Activated T-helper 9 cell treated with anti-CD3 and anti-CD28 coated beads, Interleukin-2, amount 50 U/mL, for 16 hours (primary cell): ENCODE measurements around the gene SIK3.
"Not testable (repeated sequence)": the region's sequence is repeated elsewhere in the genome, so short reads cannot be mapped to it uniquely, and the experiment has no call there.

Experiments
- DNase-seq: peaks from one replicate; pipeline ENCODE4 v3.0.0-alpha.2; 2020; ENCODE audit warnings: low read depth

The SIK3 gene

GRCh38 chr11:117098269-117099232 lies at the start of gene SIK3:
TSS of gene SIK3 (minus strand) at chr11:117098428. CDS start at chr11:117098415, 13 bp downstream.
- DNase-seq, result peak; percentile 95

DNA sequence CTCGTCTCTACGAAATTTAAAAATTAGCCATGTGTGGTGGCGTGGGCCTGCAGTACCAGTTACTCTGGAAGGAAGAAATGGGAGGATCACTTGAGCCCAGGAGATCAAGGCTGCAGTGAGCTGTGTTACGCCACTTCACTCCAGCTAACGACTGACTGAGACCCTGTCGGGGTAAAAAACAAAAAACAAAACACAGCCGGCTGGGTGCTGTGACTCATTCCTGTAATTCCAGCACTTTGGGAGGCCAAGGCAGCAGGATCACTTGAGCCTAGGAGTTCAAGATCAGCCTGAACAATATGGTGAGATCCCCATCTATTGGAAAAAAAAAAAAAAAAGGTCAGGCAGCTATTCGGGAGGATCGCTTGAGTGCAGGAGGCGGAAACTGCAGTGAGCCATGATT lies 48.3 kb upstream of the SIK3 start:
- DNase-seq, result no peak

GRCh38 chr11:117145393-117145761 lies 47.1 kb upstream of the SIK3 start:
- no peak for DNase-seq

DNA sequence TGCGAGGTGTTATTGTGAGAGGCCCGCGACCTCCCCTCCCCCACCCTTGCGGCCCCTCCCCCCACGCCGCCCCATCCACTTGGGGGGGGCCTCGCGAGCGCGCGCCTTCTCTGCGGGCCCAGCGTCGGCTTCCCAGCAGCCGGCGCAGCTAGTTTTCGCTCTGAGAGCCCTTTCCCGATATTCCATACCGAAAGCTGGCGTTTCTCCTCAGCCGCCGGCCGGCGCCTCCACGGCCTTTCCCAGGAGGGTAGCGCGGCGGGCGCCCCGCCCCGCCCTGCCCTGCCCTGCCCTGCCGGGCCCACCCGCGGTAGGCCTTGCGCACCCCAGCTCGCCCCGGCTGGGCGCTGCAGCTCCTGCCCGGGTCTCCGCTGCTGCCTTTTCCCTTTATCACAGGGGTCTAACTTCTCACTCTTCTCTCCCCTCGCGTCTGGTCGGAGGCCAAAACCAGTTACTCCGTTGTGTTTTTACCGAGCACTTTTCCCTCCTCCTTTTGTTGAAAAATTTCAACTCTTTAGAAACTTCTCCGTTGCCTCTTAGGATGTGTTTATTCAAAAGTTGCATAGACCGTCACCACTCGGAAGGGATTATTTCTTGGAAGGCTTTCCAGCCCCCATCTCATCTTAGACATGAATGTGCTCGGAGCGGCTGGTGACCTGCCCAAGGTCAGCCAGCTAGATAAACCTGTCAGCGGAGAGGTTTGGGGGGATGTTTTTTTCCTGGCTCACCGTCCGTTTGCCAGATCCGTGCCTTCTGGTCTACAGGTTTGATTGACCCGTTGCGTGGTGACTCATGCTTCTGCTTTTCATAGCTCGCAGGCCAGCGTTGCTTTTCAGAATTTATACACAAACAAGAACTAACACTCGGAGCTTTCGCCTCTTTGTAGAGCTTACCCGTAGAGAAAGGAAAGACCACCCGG lies 46.5 kb upstream of the SIK3 start:
- DNase-seq, result no peak

- peak; percentile 93 for DNase-seq
Measured at GRCh38 chr11:117143871-117144476, 45.7 kb upstream of the SIK3 start, which contains the start of gene PAFAH1B2. TSS of gene PAFAH1B2 (plus strand) at chr11:117144287. CDS start at chr11:117152448, 8,161 bp downstream.

DNA sequence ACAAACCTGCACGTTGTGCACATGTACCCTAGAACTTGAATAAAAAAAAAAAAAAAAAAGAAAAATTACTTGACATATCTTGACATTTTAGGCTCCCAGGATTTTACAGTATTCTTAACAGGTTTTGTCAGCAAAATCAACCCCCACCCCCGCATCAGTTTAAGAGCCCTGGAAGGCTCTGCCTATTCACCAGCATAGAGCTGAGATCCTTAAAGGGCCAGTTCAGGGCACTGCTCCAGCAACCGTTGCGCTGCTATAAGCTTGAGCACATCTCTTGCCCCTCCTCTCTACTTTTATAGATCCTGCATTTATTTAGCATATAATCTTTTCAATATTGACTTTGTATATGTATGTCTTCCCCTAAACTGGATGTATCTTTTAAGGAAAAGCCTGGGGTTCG lies 45.2 kb upstream of the SIK3 start:
- DNase-seq, result no peak

DNA sequence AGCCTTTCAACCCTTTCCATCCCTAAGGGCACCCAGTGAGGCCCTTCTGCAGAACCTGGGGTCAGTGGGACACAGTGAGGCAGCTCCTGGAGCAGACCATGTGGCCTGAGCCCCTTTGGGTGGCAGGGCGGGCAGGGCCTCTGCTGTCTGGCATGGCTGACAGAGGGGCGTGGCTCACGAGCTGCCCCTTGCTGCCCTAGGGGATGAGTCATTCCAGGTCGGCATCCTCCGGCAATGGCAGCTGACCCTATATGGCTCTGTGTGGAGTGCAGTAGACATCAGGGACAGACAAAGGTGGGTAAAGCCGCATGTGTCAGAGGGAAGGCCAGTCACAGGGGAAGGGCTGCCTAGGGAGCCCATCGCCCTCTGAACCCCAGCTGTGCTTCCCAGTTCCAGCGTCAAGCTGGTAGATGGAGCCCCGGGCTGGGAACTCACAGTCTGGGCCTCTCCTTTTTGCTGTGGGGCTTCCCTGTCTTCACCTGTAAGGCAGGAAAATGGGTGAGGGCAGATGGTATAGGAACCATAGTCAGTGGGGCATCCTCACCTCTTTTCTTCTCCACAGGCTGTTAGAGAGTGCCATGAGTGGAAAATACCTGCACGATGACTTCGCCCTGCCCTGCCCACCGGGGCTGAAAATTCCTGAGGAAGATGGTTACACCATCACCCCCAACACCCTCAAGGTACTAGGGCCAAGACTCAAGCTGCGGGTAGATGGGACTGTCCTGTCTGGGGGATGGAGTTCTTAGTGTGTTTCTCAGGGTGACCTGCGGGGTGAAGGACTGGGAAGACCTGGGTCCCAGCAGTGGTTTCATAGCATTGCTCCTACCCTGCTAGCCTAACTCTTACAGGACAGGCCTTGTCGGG lies 39.2 kb upstream of the SIK3 start:
- not testable (repeated sequence) for DNase-seq

DNA sequence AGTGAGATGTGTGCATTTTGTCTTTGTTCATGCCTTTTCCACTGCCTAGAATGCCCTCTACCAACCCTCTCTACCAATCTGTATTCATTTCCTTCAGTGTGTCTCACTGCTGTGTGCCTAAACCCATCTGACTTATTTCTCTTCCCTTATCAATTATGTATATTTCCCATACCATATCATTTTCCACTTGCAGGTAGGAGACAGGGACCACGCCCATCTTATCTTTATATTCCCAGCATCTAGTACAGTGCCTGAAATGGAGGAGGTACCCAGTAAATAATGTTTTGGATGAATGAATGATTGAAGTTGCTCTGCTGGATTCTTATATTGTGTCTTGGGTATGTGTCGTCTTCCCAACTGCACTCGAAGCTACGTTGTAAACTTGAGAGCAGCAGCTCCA lies 36.8 kb upstream of the SIK3 start:
- DNase-seq, result not testable (repeated sequence)

GRCh38 chr11:117134431-117134830 lies 36.2 kb upstream of the SIK3 start:
- no peak for DNase-seq

GRCh38 chr11:117130879-117131278 lies 32.7 kb upstream of the SIK3 start:
- DNase-seq, result no peak

- not testable (repeated sequence) for DNase-seq
Measured at GRCh38 chr11:117130396-117130795, 32.2 kb upstream of the SIK3 start.

DNA sequence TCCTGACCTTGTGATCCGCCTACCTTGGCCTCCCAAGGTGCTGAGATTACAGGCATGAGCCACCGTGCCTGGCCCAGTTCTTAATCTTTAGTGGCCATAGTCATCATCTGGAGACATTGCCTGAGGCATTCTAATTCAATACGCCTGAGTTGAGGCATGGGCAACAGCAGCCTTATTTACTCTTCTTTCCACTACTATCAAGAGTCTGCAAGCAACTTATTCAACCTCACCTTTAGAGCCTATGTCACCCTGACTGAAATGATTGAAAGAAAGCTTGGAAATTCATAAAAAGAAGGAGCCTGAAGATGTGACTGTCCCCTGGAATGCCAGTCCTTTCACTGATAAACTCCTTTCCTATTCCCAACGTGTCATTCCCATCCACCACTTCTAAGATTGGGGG lies 30.1 kb upstream of the SIK3 start:
- DNase-seq, result no peak

- DNase-seq, result no peak
Measured at GRCh38 chr11:117127171-117127901, 29.1 kb upstream of the SIK3 start.

DNA sequence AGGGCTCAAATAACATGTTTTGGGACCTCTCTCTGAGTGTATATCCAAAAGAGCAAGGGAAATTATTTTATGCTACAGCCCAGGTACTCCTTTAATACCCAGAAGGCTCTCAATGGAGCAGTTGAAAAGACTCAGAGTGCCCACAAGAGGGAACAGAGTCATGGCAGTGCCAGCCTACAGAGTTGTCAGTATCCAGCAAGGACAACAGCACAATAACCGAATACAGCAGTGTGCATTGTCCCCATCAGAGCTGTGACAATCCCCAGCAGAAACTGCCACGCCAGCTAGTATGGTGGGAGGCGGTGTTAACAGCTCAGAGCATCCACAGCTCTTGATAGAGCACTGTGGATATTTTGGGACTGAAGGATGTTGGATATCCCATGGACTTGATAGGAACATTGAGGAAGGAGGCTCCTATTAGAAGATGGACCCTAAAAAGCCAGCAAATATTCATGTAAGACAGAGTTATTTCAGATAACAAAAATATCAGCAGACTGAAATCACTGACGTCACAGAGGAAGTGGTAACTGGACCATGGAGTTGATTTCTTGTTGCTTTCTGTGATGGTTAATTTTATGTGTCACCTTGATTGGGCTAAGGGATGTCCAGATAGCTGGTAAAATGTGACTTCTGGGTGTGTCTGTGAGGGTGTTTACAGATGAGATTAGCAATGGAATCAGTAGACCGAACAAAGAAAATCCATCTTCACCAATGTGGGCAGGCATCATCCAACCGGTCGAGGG lies 28.2 kb upstream of the SIK3 start:
- DNase-seq, result no peak

- DNase-seq, result no peak
Measured at GRCh38 chr11:117122556-117122955, 24.3 kb upstream of the SIK3 start.

- no peak for DNase-seq
Measured at GRCh38 chr11:117121176-117121575, 22.9 kb upstream of the SIK3 start.

- no peak for DNase-seq
Measured at GRCh38 chr11:117117681-117118080, 19.5 kb upstream of the SIK3 start.

DNA sequence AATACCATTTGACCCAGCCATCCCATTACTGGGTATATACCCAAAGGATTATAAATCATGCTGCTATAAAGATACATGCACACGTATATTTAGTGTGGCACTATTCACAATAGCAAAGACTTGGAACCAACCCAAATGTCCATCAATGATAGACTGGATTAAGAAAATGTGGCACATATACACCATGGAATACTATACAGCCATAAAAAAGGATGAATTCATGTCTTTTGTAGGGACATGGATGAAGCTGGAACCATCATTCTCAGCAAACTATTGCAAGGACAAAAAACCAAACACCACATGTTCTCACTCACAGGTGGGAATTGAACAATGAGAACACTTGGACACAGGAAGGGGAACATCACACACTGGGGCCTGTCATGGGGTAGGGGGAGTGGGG lies 14.7 kb upstream of the SIK3 start:
- DNase-seq, result not testable (repeated sequence)

DNA sequence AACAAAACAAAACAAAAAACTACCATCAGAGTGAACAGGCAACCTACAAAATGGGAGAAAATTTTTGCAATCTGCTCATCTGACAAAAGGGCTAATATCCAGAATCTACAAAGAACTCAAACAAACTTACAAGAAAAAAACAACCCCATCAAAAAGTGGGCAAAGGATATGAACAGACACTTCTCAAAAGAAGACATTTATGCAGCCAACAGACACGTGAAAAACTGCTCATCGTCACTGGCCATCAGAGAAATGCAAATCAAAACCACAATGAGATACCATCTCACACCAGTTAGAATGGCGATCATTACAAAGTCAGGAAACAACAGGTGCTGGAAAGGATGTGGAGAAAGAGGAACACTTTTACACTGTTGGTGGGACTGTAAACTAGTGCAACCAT lies 14.3 kb upstream of the SIK3 start:
- not testable (repeated sequence) for DNase-seq
